Cardiac fibroblast (primary cell): ENCODE measurements around the gene ADAMTS2.

Experiments used
- DNase-seq, 2 donors: peaks; one replicate each; pipeline versions ENCODE4 v3.0.0 to v3.0.0-alpha.2; 2010; ENCODE audit warnings: low read depth in 2 of 2
- H3K4me3 ChIP-seq, 2 donors: replicated peaks in 1 of 2; 1 replicate in 1 of 2; 2 replicates in 1 of 2; pipeline ENCODE4 v1.5.1; 2011; ENCODE audit warnings: low read depth in 2 of 2, low read length in 2 of 2, mild to moderate bottlenecking in 2 of 2, moderate library complexity in 1 of 2
- CTCF ChIP-seq: IDR thresholded peaks from one replicate; pipeline ENCODE4 v1.5.1; 2011; ENCODE audit warnings: low read depth, mild to moderate bottlenecking, low read length, inconsistent platforms

ADAMTS2 gene

DNA sequence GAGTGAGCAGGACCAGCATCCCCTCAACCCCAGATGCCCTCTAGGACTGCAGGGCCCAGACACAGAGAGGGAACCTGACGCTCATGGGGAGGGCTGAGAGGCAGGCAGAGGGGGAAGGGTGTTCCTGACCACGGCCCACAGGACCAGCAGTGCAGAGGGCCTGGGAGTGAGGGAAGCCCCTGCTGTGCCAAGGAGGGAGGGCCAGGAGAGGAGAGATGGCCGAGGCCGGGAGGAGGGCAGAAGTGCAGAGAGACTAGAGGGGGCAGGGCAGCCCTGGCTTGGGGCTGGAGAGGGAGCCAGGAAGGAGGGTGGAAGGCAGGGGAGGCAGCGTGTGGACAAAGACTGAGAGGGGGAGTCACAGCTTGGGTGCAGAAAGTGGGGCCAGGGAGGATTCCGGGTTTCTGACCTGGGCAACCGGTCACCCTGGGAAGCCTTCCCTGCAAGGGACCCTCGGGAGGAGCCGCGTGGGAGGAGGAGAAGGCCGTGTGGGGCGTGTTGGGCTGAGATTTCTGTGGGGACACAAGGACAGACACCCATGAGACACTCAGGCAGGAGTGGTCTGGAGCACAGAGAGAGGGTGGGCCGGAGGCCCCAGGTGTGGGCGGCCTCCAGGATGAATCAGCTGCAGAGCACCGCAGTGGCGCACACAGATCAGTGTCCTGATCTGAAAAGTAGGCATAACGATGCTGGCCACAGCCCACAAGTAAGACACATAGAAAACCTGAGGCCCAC is 117.5 kb downstream of the ADAMTS2 start:
- no peak for TF ChIP-seq CTCF
- H3K4me3 ChIP-seq = no peak overlapping the region
- peak in 1 of 2 donors; percentile 40 for DNase-seq

GRCh38 chr5:179227229-179227579 is 118.1 kb downstream of the ADAMTS2 start:
- DNase-seq = no peak
- no peak for TF ChIP-seq CTCF
- no peak overlapping the region for H3K4me3 ChIP-seq

DNA sequence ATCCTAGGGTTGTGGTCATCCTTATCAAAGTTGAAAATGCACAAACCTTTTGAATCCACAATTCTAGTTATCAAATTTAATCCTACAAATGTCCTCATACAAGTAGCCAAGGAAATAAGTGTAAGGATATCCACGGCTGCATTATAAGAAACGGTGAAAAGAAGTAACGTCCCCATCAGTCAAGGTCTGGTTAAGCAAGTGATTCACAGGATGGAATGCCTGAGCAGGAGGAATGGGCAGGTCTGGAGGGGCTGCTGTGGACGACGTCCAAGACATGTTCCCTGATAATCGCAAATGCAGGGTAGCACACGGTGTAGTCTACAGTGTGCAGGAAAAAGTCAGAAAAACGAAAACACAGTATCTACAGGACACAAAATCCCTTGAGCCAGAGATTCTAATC is 118.6 kb downstream of the ADAMTS2 start:
- no peak overlapping the region for H3K4me3 ChIP-seq
- no peak for TF ChIP-seq CTCF
- DNase-seq = no peak

DNA sequence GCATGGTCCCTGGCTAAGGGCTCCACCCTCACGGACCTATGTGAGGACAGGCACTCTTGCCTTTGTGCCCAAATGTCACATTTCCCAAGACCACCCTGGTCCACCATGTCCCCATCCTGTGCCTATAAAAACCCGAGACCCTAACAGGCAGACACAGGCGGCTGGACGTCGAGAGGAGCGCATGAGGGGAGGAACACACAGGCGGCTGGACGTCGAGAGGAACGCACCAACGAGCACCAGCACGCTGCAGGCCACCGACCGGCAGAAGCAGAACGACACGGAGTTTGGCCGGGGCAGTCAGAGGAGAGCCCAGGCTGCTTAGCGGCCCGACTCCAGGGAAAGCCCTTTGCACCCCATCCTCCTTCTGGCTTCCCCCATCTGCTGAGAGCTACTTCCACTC is 119.9 kb downstream of the ADAMTS2 start:
- no peak for DNase-seq
- no peak for TF ChIP-seq CTCF

DNA sequence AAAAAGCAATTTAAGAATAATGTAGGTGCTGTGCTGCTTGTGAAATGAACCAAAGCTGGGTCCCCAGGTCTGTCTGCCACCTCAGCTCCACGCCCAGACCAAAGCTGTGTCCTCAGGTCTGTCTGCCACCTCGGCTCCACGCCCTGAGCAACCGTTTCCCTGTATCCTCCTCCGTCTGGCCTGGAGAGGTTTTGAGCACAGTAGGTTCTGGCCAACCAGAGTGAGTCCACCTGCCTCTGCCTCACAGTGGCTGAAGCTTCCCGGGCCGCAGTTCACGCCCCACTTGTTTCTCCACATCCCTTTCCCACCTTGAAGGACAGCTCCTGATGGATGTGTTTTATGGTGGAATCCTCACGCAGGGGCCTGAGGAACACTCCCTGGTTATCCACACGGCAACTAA is 120.5 kb downstream of the ADAMTS2 start:
- no peak for DNase-seq
- no peak overlapping the region for H3K4me3 ChIP-seq
- no peak for TF ChIP-seq CTCF

More for the DNA sequence above, 119.9 kb downstream of the ADAMTS2 start:
- H3K4me3 ChIP-seq = no peak overlapping the region

GRCh38 chr5:179223961-179224360 is 121.3 kb downstream of the ADAMTS2 start:
- TF ChIP-seq CTCF = no peak
- H3K4me3 ChIP-seq = no peak overlapping the region
- no peak for DNase-seq

DNA sequence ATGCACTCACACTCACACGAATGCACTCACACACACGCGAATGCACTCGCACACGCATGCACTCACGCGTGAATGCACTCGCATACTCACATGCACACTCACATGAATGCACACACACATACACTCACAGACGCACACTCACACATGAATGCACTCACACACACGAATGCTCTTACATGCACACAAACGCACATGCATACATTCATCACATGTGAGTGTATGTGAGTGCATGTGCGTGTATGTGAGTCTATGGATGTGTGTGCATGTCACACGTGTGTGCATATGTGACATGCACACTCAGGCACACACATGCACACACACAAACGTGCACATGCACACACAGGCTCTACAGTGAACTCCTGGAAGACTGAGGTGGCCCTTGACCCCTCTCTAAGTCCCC is 121.7 kb downstream of the ADAMTS2 start:
- no peak for DNase-seq
- TF ChIP-seq CTCF = no peak
- no peak overlapping the region for H3K4me3 ChIP-seq
